Smooth muscle cell (in vitro differentiated cells): ENCODE data around the gene DIP2A. TPM values are rescaled to one million over a fixed set of nuclear protein-coding genes. Genes with fewer than 3 reads are reported as not detected.

Source experiments
- DNase-seq: peaks from one replicate; lab custom pipeline; 2025; ENCODE audit not compliant: unreplicated experiment; lab: John Stamatoyannopoulos, UW
- H2AFZ ChIP-seq: fragments of 200-600 bp; sonication (generic); 2 replicates; pipeline ENCODE4 v1.6.0; 2016; ENCODE audit warnings: antibody characterized with exemption, low read depth, mild to moderate bottlenecking
- H3F3A ChIP-seq: fragments of 200-600 bp; sonication (generic); 2 replicates; pipeline ENCODE4 v1.6.0; 2017; ENCODE audit warnings: antibody characterized with exemption, low read depth
- H3K27ac ChIP-seq: fragments of 200-600 bp; sonication (generic); 2 replicates; pipeline ENCODE4 v1.5.1; 2016; ENCODE audit warnings: low read depth, mild to moderate bottlenecking
- H3K27me3 ChIP-seq: fragments of 200-600 bp; sonication (generic); 2 replicates; pipeline ENCODE4 v1.6.1; 2016; ENCODE audit warnings: low read depth, mild to moderate bottlenecking
- H3K36me3 ChIP-seq: fragments of 200-600 bp; sonication (generic); 2 replicates; pipeline ENCODE4 v1.5.1; 2016; ENCODE audit warnings: low read depth
- H3K4me1 ChIP-seq: fragments of 200-600 bp; sonication (generic); 2 replicates; pipeline ENCODE4 v1.5.1; 2016; ENCODE audit warnings: low read depth
- H3K4me2 ChIP-seq: fragments of 200-600 bp; sonication (generic); 2 replicates; pipeline ENCODE4 v1.6.0; 2016; ENCODE audit warnings: mild to moderate bottlenecking
- H3K4me3 ChIP-seq: fragments of 200-600 bp; sonication (generic); 2 replicates; pipeline ENCODE4 v1.5.1; 2016; ENCODE audit warnings: mild to moderate bottlenecking
- H3K79me2 ChIP-seq: fragments of 200-600 bp; sonication (generic); 2 replicates; pipeline ENCODE4 v1.6.0; 2016; ENCODE audit warnings: low read depth, mild to moderate bottlenecking
- H3K9ac ChIP-seq: fragments of 200-600 bp; sonication (generic); 2 replicates; pipeline ENCODE4 v1.6.0; 2016; ENCODE audit warnings: low read depth
- H3K9me3 ChIP-seq: fragments of 200-600 bp; sonication (generic); replicated peaks from 2 replicates; pipeline ENCODE4 v1.5.1; 2016; ENCODE audit warnings: low read depth
- H4K20me1 ChIP-seq: fragments of 200-600 bp; sonication (generic); 2 replicates; pipeline ENCODE4 v1.6.0; 2016; ENCODE audit warnings: low read depth
- CTCF ChIP-seq: fragments of 200-600 bp; sonication (generic); IDR thresholded peaks from 2 replicates; pipeline ENCODE4 v1.5.1; 2017; ENCODE audit warnings: borderline replicate concordance, mild to moderate bottlenecking, antibody characterized with exemption; ENCODE audit not compliant: insufficient read depth, poor library complexity, severe bottlenecking
- WGBS: methylation state at CpG from one replicate; pipeline ENCODE4 v1.1.7; 2016; ENCODE audit warnings: low lambda C conversion rate; 5-methylcytosine and 5-hydroxymethylcytosine counted together
- polyA plus RNA-seq: library from polyadenylated mRNA; unstranded; fragments of >200 nt; fragmentation: Nextera tagmentation; extraction: Ambion mirVana; gene quantifications from 2 replicates; pipeline ENCODE4 v1.2.1, GENCODE V29; 2016
- small RNA-seq: library from RNA; depleted of rRNA; stranded (forward); fragments of <200 nt; gene quantifications from one replicate; pipeline ENCODE3, GENCODE V24; 2014
- total RNA-seq: library from RNA; depleted of rRNA; stranded (reverse); fragments of >200 nt; gene quantifications from 2 replicates; pipeline ENCODE4 v1.2.3, GENCODE V29; 2014

Gene DIP2A
- total and polyA plus RNA-seq, 2 experiments from 2014 or later, result 11.5 to 24.8 TPM

GRCh38 chr21:46618738-46619379 lies 160.2 kb downstream of the DIP2A start:
- no peak overlapping the region for H3K9ac ChIP-seq
- H3K4me1 ChIP-seq, result peaks cover 14% of the 10 kb centered on the region
- no peak overlapping the region for H3K4me3 ChIP-seq
- H3K27ac ChIP-seq, result no peak overlapping the region
- H4K20me1 ChIP-seq, result no peaks in the 10 kb centered on the region
- WGBS, result 98% methylated on average over 5 of the region's 5 CpGs
- no peak overlapping the region for H2AFZ ChIP-seq
- TF ChIP-seq CTCF, result no peak
- H3K4me2 ChIP-seq, result no peak overlapping the region
- H3F3A ChIP-seq, result no peaks in the 10 kb centered on the region
- no peaks in the 10 kb centered on the region for H3K36me3 ChIP-seq
- no peaks in the 10 kb centered on the region for H3K9me3 ChIP-seq
- no peaks in the 10 kb centered on the region for H3K79me2 ChIP-seq
- H3K27me3 ChIP-seq, result no peaks in the 10 kb centered on the region
- no peak for DNase-seq

Small RNAs within 50 kb of the gene (small RNA-seq; reads per million reads assigned to genes)
- not detected for gene RNU6-396P

Other genes starting within 250 kb of the DIP2A start
- 33.2 and 37.7 TPM in 2 replicates for gene LSS, start 230.1 kb upstream of the DIP2A start, total RNA-seq
- 21.8 and 32.5 TPM in 2 replicates for gene LSS, start 230.1 kb upstream of the DIP2A start, polyA plus RNA-seq
- gene MCM3AP, start 173.3 kb upstream of the DIP2A start, total RNA-seq, result 51.5 and 61.6 TPM in 2 replicates
- gene MCM3AP, start 173.3 kb upstream of the DIP2A start, polyA plus RNA-seq, result 38.4 and 39.2 TPM in 2 replicates
- gene YBEY, start 172.5 kb upstream of the DIP2A start, total RNA-seq, result 20.3 and 31.1 TPM in 2 replicates
- gene YBEY, start 172.5 kb upstream of the DIP2A start, polyA plus RNA-seq, result 22.0 and 24.1 TPM in 2 replicates
- gene C21orf58, start 135.0 kb upstream of the DIP2A start, total RNA-seq, result 2.1 and 4.5 TPM in 2 replicates
- gene C21orf58, start 135.0 kb upstream of the DIP2A start, polyA plus RNA-seq, result 3.9 and 4.9 TPM in 2 replicates
- 9.3 and 13.1 TPM in 2 replicates for gene PCNT, start 134.7 kb upstream of the DIP2A start, total RNA-seq
- 10.8 and 19.1 TPM in 2 replicates for gene PCNT, start 134.7 kb upstream of the DIP2A start, polyA plus RNA-seq
- gene S100B, start 146.2 kb downstream of the DIP2A start, total RNA-seq, result not detected in 2 replicates
- gene S100B, start 146.2 kb downstream of the DIP2A start, polyA plus RNA-seq, result not detected in 2 replicates
- 51.4 and 61.9 TPM in 2 replicates for gene PRMT2, start 176.8 kb downstream of the DIP2A start, total RNA-seq
- 95.7 and 97.9 TPM in 2 replicates for gene PRMT2, start 176.8 kb downstream of the DIP2A start, polyA plus RNA-seq